Neural crest cell (in vitro differentiated cells): Measurements from ENCODE around the gene TIRAP. TPM values are rescaled to one million over a fixed set of nuclear protein-coding genes. Genes with fewer than 3 reads are reported as not detected.

Source experiments
- DNase-seq: peaks from one replicate; pipeline ENCODE4 v3.0.0; 2021; ENCODE audit warnings: low read depth, mixed read lengths, low spot score
- H3K27ac Mint-ChIP-seq: one replicate; pipeline ENCODE4 v1.8.0; 2021; ENCODE audit warnings: mild to moderate bottlenecking, mixed read lengths; ENCODE audit not compliant: unreplicated experiment
- H3K27me3 Mint-ChIP-seq: 2 replicates; pipeline ENCODE4 v1.8.0; 2021; ENCODE audit warnings: low read depth, mild to moderate bottlenecking, mixed read lengths
- H3K36me3 Mint-ChIP-seq: 2 replicates; pipeline ENCODE4 v1.8.0; 2021; ENCODE audit warnings: low read depth, mild to moderate bottlenecking, mixed read lengths
- H3K4me1 Mint-ChIP-seq: 2 replicates; pipeline ENCODE4 v1.8.0; 2021; ENCODE audit warnings: mixed read lengths
- H3K4me3 Mint-ChIP-seq: one replicate; pipeline ENCODE4 v1.8.0; 2021; ENCODE audit warnings: mild to moderate bottlenecking, mixed read lengths
- H3K9me3 Mint-ChIP-seq: 2 replicates; pipeline ENCODE4 v1.8.0; 2021; ENCODE audit warnings: mixed read lengths
- CTCF ChIP-seq: fragments of 200-600 bp; sonication (generic); conservative IDR thresholded peaks from 2 replicates; pipeline ENCODE4 v1.5.0; 2021; ENCODE audit warnings: antibody characterized with exemption, mild to moderate bottlenecking
- total RNA-seq: library from RNA; stranded (reverse); gene quantifications from 2 replicates; pipeline ENCODE4 v1.2.1, GENCODE V29; 2021

TIRAP gene
- total RNA-seq, 1 donor from 2014 or later, result 9.7 TPM

GRCh38 chr11:126327281-126328000 lies 44.5 kb downstream of the TIRAP start:
- no peaks in the 10 kb centered on the region for H3K27me3 Mint-ChIP-seq
- no peaks in the 10 kb centered on the region for H3K36me3 Mint-ChIP-seq
- no peak for TF ChIP-seq CTCF
- no peak for DNase-seq
- no peaks in the 10 kb centered on the region for H3K9me3 Mint-ChIP-seq
- no peak overlapping the region for H3K4me3 Mint-ChIP-seq
- peaks cover 24% of the 10 kb centered on the region for H3K4me1 Mint-ChIP-seq
- H3K27ac Mint-ChIP-seq, result peak overlapping the region; percentile 87

GRCh38 chr11:126328001-126328390 lies 45.1 kb downstream of the TIRAP start:
- DNase-seq, result no peak
- Mint-ChIP-seq H3K9me3 (no peaks in the 10 kb centered on the region), H3K27me3 (no peaks in the 10 kb centered on the region), H3K4me3 (no peak overlapping the region), H3K27ac (peak overlapping the region; percentile 87), H3K4me1 (peaks cover 24% of the 10 kb centered on the region), H3K36me3 (no peaks in the 10 kb centered on the region)
- TF ChIP-seq CTCF, result no peak

GRCh38 chr11:126328444-126328843 lies 45.6 kb downstream of the TIRAP start:
- Mint-ChIP-seq H3K4me3 (no peak overlapping the region), H3K27ac (peak overlapping the region; percentile 79), H3K9me3 (no peaks in the 10 kb centered on the region), H3K36me3 (no peaks in the 10 kb centered on the region), H3K27me3 (no peaks in the 10 kb centered on the region), H3K4me1 (peaks cover 24% of the 10 kb centered on the region)
- no peak for DNase-seq
- TF ChIP-seq CTCF, result no peak

GRCh38 chr11:126328938-126329643 lies 46.2 kb downstream of the TIRAP start:
- peak overlapping the region; percentile 93 for H3K27ac Mint-ChIP-seq
- TF ChIP-seq CTCF, result no peak
- peaks cover 24% of the 10 kb centered on the region for H3K4me1 Mint-ChIP-seq
- no peaks in the 10 kb centered on the region for H3K36me3 Mint-ChIP-seq
- peak; percentile 41 for DNase-seq
- no peaks in the 10 kb centered on the region for H3K27me3 Mint-ChIP-seq
- H3K9me3 Mint-ChIP-seq, result no peaks in the 10 kb centered on the region
- no peak overlapping the region for H3K4me3 Mint-ChIP-seq

GRCh38 chr11:126329644-126330211 lies 46.8 kb downstream of the TIRAP start:
- peak overlapping the region; percentile 38 for H3K4me3 Mint-ChIP-seq
- H3K9me3 Mint-ChIP-seq, result no peaks in the 10 kb centered on the region
- no peaks in the 10 kb centered on the region for H3K27me3 Mint-ChIP-seq
- H3K27ac Mint-ChIP-seq, result peak overlapping the region; percentile 93
- no peak for DNase-seq
- H3K4me1 Mint-ChIP-seq, result peaks cover 24% of the 10 kb centered on the region
- no peak for TF ChIP-seq CTCF
- H3K36me3 Mint-ChIP-seq, result no peaks in the 10 kb centered on the region
